Activated naive CD8-positive, alpha-beta T cell treated with anti-CD3 and anti-CD28 coated beads, Interleukin-2, amount 50 U/mL, for 16 hours (primary cell): ENCODE results near the gene CLCN7.
A peak's percentile ranks its signal among the peaks of the same experiment; 100 is the strongest.

Experiments
- DNase-seq: peaks from one replicate; pipeline ENCODE4 v3.0.0-alpha.2; 2020; ENCODE audit warnings: low read depth, low spot score

Gene CLCN7

GRCh38 chr16:1432388-1433262, 42.2 kb downstream of the CLCN7 start:
- no peak for DNase-seq

- no peak for DNase-seq
These were observed 43.1 kb downstream of the CLCN7 start for GRCh38 chr16:1431497-1432270.

- no peak for DNase-seq
These were observed 43.9 kb downstream of the CLCN7 start, which contains the start of gene PERCC1 for GRCh38 chr16:1430759-1431496. PERCC1 (plus strand) TSS chr16:1431078; CDS start chr16:1432594, 1,516 bp downstream.

- no peak for DNase-seq
These were observed 44.5 kb downstream of the CLCN7 start for GRCh38 chr16:1430214-1430758.

- no peak for DNase-seq
These were observed 45.2 kb downstream of the CLCN7 start for GRCh38 chr16:1429631-1430030.

- no peak for DNase-seq
These were observed 45.8 kb downstream of the CLCN7 start for GRCh38 chr16:1429012-1429411.

- peak; percentile 20 for DNase-seq
These were observed 46.3 kb downstream of the CLCN7 start for GRCh38 chr16:1428511-1428910.

- DNase-seq, result no peak
These were observed 47.1 kb downstream of the CLCN7 start for GRCh38 chr16:1427473-1428461.

- DNase-seq, result no peak
These were observed 47.9 kb downstream of the CLCN7 start for GRCh38 chr16:1426734-1427471.

- no peak for DNase-seq
These were observed 49.0 kb downstream of the CLCN7 start for GRCh38 chr16:1425616-1426370.

GRCh38 chr16:1424028-1424427, 50.8 kb downstream of the CLCN7 start:
- DNase-seq, result no peak

GRCh38 chr16:1422076-1422475, 52.8 kb downstream of the CLCN7 start:
- no peak for DNase-seq

- no peak for DNase-seq
These were observed 54.7 kb downstream of the CLCN7 start for GRCh38 chr16:1420111-1420539.

GRCh38 chr16:1416521-1416941, 58.3 kb downstream of the CLCN7 start:
- DNase-seq, result no peak

- DNase-seq, result peak; percentile 64
These were observed 60.1 kb downstream of the CLCN7 start, which contains the start of gene UNKL for GRCh38 chr16:1414532-1415260. UNKL (minus strand) TSS chr16:1414704; CDS start chr16:1414691, 13 bp downstream.

GRCh38 chr16:1413684-1414531, 60.9 kb downstream of the CLCN7 start:
- DNase-seq, result peak; percentile 25

GRCh38 chr16:1412847-1413246, 62.0 kb downstream of the CLCN7 start:
- DNase-seq, result no peak
